OCI-LY1 (cell line): ENCODE results near the gene SLC5A11.

Experiments
- CTCF ChIP-seq: fragments of 200-600 bp; sonication (generic), shearing (Covaris generic); IDR thresholded peaks from 2 replicates; pipeline ENCODE4 v1.5.1; 2017; ENCODE audit warnings: mild to moderate bottlenecking, antibody characterized with exemption, low read length, moderate library complexity, mixed read lengths
- EZH2 ChIP-seq: fragments of 200-600 bp; sonication (generic), shearing (Covaris generic); IDR thresholded peaks from 2 replicates; pipeline ENCODE4 v1.8.0; 2017; ENCODE audit warnings: borderline replicate concordance, mixed run types, mild to moderate bottlenecking, antibody characterized with exemption, low read length, moderate library complexity, mixed read lengths

- TF ChIP-seq CTCF (no peak), EZH2 (no peak)
These were observed 108.0 kb downstream of the SLC5A11 start for GRCh38 chr16:24953721-24954120.
